HG03159 (cell line): Measurements from ENCODE around the gene NIP7.
"Not testable (repeated sequence)": the region's sequence is repeated elsewhere in the genome, so short reads cannot be mapped to it uniquely, and the experiment has no call there.

ENCODE experiments used
- ATAC-seq: cut with Tn5 transposase; IDR thresholded peaks from one replicate; pipeline ENCODE4 v1.9.1; 2021; ENCODE audit warnings: mild to moderate bottlenecking, moderate library complexity; ENCODE audit not compliant: unreplicated experiment

Gene NIP7

DNA sequence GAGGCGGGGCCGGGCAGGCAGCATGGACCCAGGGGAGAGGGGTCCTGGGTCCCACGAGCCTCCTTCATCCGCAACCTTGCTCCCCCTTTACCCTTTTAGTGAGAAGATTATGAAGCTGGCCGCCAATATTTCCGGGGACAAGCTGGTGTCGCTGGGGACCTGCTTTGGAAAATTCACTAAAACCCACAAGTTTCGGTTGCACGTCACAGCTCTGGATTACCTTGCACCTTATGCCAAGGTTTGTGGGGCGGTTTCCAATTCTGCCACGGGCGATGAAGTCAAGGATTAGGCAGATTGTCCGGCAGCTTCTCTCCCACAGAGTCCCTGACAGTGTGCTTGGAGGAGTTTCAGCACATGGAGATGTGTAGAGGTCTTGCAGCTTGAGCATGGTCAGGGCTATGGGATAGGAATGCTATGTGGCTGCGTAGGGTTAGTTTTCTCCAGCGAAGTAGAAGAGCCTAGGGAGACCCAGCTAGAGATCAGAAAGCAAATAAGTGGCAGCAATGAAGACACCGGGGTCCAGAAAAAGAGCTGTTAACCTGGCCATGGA is 598 bp downstream of the NIP7 start:
- no peak for ATAC-seq

GRCh38 chr16:69344171-69344570 is 4.6 kb downstream of the NIP7 start:
- ATAC-seq = no peak

- ATAC-seq = no peak
Observed at GRCh38 chr16:69345923-69346322, 6.4 kb downstream of the NIP7 start.

- ATAC-seq = no peak
Observed at GRCh38 chr16:69346683-69347082, 7.1 kb downstream of the NIP7 start.

DNA sequence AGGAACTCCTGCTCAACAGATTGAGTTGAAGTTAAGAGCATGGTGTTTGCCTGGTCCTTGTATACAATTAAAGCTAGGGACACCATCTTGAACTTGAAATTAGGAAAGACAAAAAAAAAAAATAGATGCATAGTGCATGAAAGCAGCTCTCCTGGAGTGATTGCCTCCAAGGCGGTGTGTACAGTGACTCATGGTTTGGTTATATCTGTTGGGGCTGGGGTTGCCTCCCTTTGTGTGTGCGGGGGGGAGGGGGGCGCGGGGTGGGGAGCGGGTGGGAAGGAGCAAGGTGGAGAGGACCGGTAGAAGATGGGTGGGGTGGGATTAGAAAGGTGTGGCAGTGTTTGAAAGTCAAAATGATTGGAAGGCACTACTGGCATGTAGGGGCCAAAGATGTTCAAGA is 8.7 kb downstream of the NIP7 start:
- ATAC-seq = no peak

DNA sequence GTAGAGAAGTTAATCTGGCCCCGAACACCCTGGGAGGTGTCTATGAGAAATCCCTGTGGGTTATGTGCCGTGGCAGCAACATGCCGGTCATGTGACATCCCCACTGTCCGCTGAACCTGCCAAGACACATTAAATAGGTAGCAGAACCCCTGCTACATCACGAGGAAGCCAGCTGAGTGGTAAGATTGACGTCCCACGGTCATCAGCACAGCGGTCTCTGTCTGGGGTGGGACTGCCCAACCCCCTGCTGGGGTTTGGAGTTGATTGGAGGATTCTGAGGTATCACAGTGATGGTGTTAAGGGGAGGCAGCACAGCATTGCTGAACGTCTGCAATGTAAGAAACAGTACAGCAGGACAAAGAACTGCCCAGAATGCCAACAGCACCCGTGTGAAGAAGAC is 10.0 kb downstream of the NIP7 start:
- no peak for ATAC-seq

- no peak for ATAC-seq
Observed at GRCh38 chr16:69350536-69351133, 11.1 kb downstream of the NIP7 start.

DNA sequence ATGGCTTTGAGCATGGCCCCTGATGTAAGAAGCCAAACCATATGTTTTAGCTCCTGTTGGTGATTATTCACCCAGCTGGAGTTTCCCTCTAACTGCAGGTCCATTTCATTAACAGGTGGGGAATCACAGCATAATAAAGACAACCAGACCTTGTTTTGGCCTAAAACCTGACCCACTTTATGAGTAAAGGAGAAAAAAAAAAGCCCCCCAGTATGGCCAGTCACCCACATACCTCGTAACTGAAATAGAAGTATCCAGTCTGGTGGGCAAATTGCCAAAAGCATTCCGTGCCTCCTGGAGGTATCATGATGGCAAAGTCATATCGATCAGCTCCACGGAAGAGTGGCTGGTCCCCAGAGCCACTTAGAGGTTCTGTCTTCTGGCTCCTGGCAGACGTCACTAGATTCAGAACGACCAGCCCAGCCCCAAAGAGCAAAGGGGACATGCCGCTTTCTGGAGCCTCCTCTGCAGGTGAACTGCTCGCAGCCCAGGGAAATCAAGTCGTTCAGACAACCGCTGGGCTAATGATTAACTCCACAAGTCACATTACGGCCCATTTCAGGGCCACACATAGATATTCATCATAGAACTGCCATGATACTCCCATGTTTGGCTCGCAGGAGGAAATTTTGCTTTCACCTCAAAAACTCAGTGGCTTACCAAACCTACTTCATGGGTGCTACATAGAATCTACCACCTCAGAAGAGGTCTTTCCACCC is 11.9 kb downstream of the NIP7 start, which contains the start of gene TMED6:
TSS of gene TMED6 (minus strand) at position 478 of the 719 bp plus-strand sequence. CDS start at position 445, 33 bp downstream.
- no peak for ATAC-seq

DNA sequence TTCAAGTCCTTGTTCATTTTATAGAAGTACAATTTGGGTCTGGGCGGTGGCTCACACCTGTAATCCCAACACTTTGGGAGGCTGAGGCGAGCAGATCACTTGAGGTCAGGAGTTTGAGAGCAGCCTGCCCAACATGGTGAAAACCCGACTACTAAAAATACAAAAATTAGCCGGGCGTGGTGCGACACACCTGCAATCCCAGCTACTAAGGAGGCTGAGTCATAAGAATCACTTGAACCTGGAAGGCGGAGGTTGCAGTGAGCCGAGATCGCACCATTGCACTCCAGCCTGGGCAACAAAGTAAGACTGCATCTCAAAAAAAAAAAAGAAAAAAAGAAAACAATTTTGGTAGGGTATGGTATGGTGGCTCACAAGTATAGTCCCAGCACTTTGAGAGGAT is 20.5 kb downstream of the NIP7 start:
- not testable (repeated sequence) for ATAC-seq

DNA sequence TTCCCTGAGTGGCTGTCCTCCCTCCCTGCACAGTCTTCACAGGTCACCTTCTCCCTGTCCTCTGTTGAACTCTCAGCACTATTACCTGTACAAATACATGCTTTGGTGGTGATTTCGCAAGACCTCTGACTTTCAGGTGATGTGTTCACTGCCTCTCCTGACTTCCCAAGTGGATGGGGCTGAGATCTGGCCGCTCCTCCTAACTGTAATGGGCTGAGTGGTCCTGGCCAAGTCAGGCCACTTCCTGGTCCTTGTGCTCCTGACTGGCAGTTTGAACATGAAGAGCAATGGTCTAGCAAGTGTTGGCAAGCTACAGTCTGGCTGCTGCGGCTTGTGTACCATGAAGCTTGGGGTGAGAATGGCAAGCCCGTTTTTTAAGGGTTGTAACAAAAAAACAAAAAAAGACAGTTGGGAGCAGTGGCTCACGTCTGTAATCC is 23.7 kb downstream of the NIP7 start:
- ATAC-seq = no peak

GRCh38 chr16:69364088-69364487 is 24.5 kb downstream of the NIP7 start:
- ATAC-seq = no peak

GRCh38 chr16:69365901-69366300 is 26.3 kb downstream of the NIP7 start:
- no peak for ATAC-seq

GRCh38 chr16:69366431-69366830 is 26.9 kb downstream of the NIP7 start:
- no peak for ATAC-seq

GRCh38 chr16:69367980-69368379 is 28.4 kb downstream of the NIP7 start:
- no peak for ATAC-seq

GRCh38 chr16:69368866-69369265 is 29.3 kb downstream of the NIP7 start:
- no peak for ATAC-seq

- ATAC-seq = no peak
Observed at GRCh38 chr16:69371564-69371963, 32.0 kb downstream of the NIP7 start.

- ATAC-seq = no peak
Observed at GRCh38 chr16:69373019-69373418, 33.4 kb downstream of the NIP7 start.

- ATAC-seq = no peak
Observed at GRCh38 chr16:69376393-69377059, 37.0 kb downstream of the NIP7 start.

GRCh38 chr16:69378036-69378435 is 38.5 kb downstream of the NIP7 start:
- ATAC-seq = no peak

GRCh38 chr16:69378760-69379159 is 39.2 kb downstream of the NIP7 start:
- ATAC-seq = no peak

DNA sequence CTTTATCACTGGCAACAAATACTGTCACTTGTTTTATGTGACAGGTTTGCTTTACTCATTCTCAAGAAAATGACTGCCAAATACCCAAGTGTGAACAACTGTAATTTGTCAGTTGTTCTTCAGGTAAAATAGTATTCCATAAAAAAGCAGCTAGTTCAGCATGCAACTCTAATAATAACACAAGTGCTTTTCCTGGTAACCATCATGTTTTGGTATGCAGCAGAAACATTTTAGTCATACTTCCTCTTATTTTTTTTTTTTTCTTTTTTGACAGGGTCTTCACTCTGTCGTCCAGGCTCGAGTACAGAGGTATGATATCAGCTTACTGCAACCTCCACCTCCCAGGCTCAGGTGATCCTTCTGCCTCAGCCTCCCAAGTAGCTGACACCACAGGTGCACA is 41.7 kb downstream of the NIP7 start:
- no peak for ATAC-seq

DNA sequence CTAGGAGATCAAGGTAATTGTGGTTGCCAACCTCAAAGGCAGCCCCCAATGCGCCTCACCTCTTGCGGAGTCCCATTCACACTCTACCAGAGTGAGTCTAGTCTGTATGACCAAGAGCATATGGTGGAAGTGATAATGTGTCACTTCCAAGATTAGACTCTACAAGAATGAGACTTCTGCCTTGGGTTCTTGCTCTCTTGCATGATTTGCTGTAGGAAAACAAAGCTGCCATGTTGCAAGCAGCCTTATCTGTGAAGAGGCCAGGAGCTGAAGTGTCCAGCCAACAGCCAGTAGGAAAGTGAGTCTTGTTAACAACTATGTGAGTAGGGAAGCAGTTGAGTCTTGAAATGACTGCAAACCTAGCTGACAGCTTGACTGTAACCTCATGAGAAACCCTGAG is 42.8 kb downstream of the NIP7 start:
- no peak for ATAC-seq
